ENCODE results near the gene CBFB.

- TF ChIP-seq CTCF (IDR thresholded peaks at IDR 0.05) (no peak), POLR2AphosphoS5 (IDR thresholded peaks at IDR 0.05) (peak in 1 of 3 donors; percentile 7), POLR2A (IDR thresholded peaks at IDR 0.05) (no peak)
Measured at GRCh38 chr16:67150047-67150832, 121.3 kb downstream of the CBFB start.

Data from breast epithelium (tissue), 3 donors.